Activated gamma-delta T cell treated with anti-CD3 and anti-CD28 coated beads, Interleukin-2, amount 50 U/mL, for 16 hours (primary cell): ENCODE results near the gene ABCC9.

Source experiments
- DNase-seq: peaks from one replicate; pipeline ENCODE4 v3.0.0-alpha.2; 2020; ENCODE audit warnings: low read depth

ABCC9 gene

DNA sequence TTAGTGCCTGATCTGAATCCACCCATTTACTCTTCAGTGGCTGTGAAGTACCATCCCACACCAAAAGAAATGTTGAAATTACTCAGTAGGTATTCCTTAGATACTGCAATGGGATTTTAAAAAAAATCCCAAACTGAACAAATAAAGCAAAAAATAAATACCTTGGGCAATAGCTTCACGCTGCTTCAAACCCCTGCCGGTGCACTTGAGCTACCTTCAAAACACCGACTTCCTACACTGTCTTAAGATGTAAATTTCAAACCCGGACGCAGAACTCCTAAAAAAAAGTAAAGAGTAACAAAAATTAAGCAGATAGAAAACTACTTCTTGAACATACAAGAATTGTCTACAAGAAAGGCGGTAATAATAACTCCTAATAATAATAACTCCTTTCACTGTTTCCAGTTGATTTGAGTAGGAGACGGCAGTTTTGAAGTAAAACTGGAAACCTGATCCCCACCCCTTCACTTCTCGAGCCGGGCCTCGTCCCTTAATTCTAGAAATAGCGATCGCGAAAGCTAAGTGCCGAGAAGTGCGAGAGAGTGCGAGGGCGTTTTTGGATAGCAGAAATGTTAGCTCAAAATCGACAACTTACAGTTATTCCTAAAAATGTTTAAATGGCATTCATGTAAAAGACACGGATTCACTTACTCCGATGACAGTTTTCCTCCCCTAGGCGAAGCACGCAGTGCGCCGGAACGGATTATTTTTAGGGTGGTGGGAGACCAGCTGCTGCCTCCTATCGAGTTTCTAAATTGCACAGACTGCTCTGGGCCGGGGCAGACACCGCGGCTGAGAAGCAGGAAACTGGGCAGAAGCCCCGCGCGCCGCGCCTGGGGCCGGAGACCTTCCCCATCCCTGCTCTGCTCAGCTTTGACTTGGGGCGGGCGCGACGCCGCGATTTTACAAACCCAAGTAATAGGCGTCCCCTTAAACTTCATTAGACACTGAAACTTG is at the start of gene ABCC9:
Gene ABCC9 (minus strand): TSS at position 878 of the 957 bp plus-strand sequence. CDS start 4,752 bp downstream, outside the sequence.
- DNase-seq, result no peak

DNA sequence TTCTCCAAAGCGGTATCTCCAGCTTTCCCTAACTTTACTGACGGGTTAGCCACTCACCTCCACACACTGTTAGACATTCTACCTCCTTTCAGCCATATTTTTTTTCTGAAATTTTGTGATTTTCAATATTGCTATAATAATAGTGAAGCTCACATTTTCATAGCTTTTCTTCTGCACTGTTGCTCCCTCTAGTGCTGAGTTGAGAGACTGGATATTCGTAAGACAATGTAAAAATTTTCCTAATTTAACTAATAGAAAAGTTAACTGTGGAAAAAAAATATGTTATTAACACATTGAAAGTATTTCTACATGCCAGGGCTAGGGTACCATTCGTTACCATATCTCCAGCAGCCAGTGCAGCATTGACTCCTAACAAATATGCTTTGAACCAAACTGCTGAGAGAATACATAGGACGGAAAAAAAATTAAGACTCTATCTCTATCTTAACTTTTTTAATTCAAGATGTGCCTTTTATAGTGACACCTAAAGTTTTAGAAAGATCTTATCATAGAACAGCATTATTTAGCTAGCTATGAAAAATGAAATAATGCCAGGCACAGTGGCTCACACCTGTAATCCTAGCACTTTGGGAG is 48.7 kb upstream of the ABCC9 start:
- no peak for DNase-seq

GRCh38 chr12:21988619-21989018 is 47.4 kb upstream of the ABCC9 start:
- DNase-seq, result no peak

DNA sequence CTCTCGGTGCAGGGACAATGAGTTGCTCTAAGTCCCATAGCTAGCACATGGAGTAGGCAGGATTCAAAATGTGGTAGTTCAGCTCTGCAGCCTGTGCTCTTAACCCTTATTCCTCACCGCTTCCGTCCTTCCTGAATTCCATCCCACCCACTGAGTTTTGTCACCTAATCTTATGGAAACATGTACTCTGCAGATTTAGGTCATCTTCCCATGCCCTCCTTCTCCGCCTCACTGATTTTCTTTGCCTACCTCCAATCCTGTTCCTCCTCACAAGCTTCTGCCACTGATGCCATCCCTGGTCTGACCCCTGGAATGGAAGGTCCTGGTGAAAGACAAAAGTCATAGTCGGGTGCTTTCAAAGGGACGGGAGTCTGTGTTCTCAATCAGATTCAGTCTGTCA is 46.5 kb upstream of the ABCC9 start:
- no peak for DNase-seq

GRCh38 chr12:21985155-21985554 is 43.9 kb upstream of the ABCC9 start:
- DNase-seq, result no peak

DNA sequence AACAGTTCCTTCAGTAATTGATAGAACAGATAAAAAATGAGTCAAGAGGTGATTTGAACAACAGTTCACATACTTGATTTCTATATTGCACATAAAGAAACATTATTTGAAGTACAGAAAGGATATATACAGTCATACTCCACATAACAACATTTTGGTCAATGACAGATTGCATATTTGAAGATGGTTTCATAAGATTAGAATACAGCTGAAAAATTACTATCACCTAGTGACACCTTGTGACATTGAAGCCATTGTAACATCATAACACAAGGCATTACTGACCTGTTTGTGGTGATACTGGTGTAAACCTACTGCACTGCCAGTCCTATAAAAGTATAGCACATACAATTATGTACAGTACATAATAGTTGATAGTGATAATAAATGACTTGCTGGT is 43.1 kb upstream of the ABCC9 start:
- DNase-seq, result no peak

- DNase-seq, result no peak
These were observed 41.9 kb upstream of the ABCC9 start for GRCh38 chr12:21983095-21983494.

GRCh38 chr12:21980544-21980943 is 39.3 kb upstream of the ABCC9 start:
- DNase-seq, result no peak

GRCh38 chr12:21975293-21975692 is 34.1 kb upstream of the ABCC9 start:
- no peak for DNase-seq

DNA sequence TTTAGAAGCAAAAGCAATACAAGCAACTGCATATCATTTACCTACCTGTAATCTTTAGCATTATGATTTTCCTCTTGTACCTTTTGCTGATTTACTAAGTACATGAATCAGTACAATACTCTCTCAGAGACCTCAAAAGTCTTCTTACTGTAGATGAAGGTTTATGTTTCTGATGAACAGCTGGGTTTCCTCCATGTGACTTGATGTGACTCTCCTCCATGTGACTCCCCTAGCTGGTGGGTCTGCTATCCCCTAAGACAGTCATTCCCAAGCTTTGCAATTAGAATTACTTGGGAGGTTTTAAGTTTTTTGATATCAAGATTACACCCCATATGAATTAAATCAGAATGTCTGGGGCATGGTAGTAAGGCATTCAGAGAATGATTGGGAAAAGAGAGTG is 32.0 kb upstream of the ABCC9 start:
- DNase-seq, result no peak

GRCh38 chr12:21972055-21972454 is 30.8 kb upstream of the ABCC9 start:
- no peak for DNase-seq

- no peak for DNase-seq
These were observed 30.1 kb upstream of the ABCC9 start for GRCh38 chr12:21971344-21971743.

DNA sequence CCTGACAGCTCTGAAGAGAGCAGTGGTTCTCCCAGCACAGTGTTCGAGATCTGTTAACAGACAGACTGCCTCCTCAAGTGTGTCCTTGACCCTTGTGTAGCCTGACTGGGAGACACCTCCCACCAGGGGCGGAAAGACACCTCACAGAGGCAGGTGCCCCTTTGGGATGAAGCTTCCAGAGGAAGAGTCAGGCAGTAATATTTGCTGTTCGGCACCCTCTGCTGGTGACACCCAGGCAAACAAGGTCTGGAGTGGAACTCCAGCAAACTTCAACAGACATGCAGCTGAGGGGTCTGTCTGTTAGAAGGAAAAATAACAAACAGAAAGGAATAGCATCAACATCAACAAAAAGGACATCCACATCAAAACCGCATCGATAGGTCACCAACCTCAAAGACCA is 21.6 kb upstream of the ABCC9 start:
- DNase-seq, result no peak

- DNase-seq, result no peak
These were observed 21.0 kb upstream of the ABCC9 start for GRCh38 chr12:21962236-21962635.

- no peak for DNase-seq
These were observed 9.4 kb upstream of the ABCC9 start for GRCh38 chr12:21950649-21951048.

DNA sequence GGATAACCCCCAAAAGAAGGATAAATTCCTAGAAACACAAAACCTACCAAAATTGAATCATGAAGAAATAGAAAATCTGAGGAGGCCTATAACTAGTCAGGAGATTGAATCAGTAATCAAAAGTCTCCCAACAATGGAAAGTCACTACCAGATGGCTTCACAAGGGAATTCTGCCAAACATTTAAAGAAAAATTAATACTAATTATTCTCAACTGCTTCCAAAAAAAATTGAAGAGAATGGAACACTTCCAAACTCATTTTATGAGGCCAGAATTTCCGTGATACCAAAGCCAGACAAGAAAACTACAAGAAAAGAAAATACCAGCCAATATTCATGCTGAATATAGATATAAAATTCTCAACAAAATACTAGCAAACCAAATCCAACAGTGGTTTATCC is 7.8 kb upstream of the ABCC9 start:
- no peak for DNase-seq

GRCh38 chr12:21946983-21947382 is 5.8 kb upstream of the ABCC9 start:
- DNase-seq, result no peak

- DNase-seq, result no peak
These were observed 3.8 kb upstream of the ABCC9 start for GRCh38 chr12:21945002-21945401.

DNA sequence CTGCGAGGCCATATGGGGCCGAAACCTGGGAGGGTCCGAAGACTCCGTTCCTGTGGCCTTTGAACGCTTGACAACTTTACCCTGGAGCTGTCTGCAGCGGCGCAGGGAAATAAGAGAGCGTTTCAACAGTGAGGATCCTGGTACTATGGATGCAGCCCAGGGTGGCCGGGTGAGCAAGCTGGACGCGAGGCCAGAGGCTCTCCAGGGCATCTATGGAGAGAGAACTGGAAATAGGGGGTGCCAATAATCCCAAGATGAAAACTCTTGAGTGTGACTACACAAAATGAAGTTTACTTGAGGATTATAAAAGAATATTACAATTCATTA is 1.1 kb upstream of the ABCC9 start:
- no peak for DNase-seq

- no peak for DNase-seq
These were observed 515 bp upstream of the ABCC9 start for GRCh38 chr12:21941506-21942376.

GRCh38 chr12:21939435-21939834 is 1.8 kb downstream of the ABCC9 start:
- no peak for DNase-seq

DNA sequence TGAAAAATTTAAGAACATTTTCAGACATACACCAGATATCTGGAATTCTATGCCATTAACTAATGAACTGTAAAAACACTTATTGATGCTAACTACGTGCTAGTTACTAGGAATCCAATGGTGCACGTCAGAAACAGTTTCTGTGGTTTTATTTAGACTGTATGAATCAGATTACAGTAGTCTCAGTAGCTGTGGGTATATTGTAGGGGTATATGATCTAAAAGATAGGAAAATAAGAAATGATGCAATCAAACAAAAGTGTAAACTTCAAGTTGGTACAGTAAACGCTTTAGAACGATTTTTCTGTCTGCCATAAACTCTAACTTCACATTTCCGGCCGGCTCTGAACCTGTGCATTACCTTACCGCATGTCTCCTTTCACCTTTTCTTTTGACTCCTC is 2.3 kb downstream of the ABCC9 start:
- no peak for DNase-seq

DNA sequence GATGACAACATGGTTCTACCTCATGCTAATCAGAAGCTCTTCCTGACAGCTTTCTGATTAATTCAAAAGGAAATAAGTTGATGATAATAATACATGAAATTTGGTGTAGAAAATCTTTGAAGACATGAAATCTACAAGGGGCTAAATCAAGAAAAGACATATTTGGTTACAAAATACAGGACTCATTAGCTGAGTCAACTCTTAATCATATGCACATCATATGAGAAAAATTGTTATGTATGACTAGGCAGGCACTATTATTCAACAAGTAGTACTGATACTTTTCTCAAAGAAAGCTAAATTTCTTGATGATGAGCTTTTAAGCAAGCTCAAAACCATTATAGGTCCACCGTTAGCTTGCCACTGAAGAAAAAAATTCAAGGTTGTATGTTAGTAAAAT is 7.1 kb downstream of the ABCC9 start:
- no peak for DNase-seq
